Omental fat pad (tissue), 4 donors: Measurements from ENCODE around the gene MRFAP1. TPM values are rescaled to one million over a fixed set of nuclear protein-coding genes. Genes with fewer than 3 reads are reported as not detected.

Source experiments
- ATAC-seq: fragments of 150-250 bp; one replicate; pipeline ENCODE4 v1.9.1; 2016; ENCODE audit warnings: mild to moderate bottlenecking, moderate library complexity; ENCODE audit not compliant: low FRiP score
- DNase-seq: peaks from one replicate; pipeline ENCODE4 v3.0.0-alpha.2; 2019; ENCODE audit warnings: low spot score
- CTCF ChIP-seq, 3 donors: fragments of 450-650 bp; IDR thresholded peaks; one replicate each; pipeline ENCODE4 v1.5.1; 2016 to 2017; ENCODE audit warnings: antibody characterized with exemption in 3 of 3, mild to moderate bottlenecking in 3 of 3, moderate library complexity in 2 of 3
- total RNA-seq, 4 donors: library from RNA; depleted of rRNA; stranded (reverse); fragments of >200 nt; gene quantifications; one replicate each; pipeline ENCODE4 v1.1.0, GENCODE V29; 2016

Gene MRFAP1
- total RNA-seq, 4 donors from 2014 or later, result 125 to 149 (median 140) TPM

GRCh38 chr4:6618386-6619115, 21.9 kb upstream of the MRFAP1 start:
- no peak for ATAC-seq
- no peak for DNase-seq
- TF ChIP-seq CTCF (IDR thresholded peaks at IDR 0.05), result no peak

DNA sequence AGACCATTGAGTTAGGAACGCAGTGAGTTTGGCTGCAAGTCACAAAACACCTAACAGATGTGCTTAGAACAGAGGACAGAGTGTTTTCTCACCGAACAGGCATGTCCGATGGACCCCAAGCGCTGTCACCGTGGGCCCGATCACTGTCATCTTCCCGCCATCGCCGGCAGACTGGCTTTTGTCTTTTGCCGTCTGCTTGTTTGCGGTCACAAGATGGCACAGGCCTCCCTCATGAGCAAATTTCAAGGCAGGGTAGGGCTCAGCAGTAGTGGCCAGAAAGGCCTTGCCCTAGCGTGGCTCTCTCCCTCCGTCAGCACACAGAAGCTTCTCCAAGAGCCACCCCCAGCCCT, 21.4 kb upstream of the MRFAP1 start:
- TF ChIP-seq CTCF (IDR thresholded peaks at IDR 0.05), result no peak
- DNase-seq, result no peak
- ATAC-seq, result no peak

DNA sequence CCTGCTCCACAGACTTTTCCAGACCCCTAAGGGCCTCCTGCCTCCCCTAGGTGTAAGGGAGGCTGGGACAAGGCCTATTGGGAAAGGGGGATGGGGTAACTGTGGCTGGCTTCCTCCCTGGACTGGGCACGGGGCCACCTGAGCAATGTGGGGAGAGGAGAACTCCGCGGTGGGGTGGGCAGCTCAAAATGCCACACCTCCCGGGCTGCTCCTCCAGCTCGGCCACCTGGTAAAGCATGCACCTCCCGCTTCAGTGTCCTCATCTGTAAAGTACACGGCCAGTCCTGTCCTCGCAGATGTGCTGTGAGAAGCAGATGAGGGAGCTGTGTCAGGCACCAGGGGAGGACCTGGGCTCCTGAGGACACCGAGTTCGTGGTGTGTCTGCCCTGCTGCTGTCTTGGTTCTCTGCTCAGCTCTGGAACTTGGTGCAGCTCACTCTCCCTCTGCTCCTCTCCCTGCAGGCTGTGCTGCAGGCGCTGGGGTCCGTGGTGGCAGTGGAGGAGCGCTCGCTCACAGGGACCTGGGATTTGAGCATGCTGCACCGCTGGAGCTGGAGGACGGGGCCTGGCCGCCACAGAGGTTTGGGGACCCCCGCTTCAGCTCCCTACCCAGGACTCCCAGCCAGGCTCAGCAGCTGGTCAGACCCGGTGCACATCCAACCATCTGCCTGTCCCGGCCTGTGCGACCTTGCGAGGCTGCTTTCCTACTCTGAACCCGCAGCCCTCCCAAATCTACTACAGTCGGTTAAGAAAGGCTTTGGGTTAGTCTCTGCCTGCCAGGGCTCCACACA, 20.8 kb upstream of the MRFAP1 start:
- TF ChIP-seq CTCF (IDR thresholded peaks at IDR 0.05), result no peak
- no peak for ATAC-seq
- DNase-seq, result no peak

- ATAC-seq (no peak), DNase-seq (no peak)
- no peak for TF ChIP-seq CTCF (IDR thresholded peaks at IDR 0.05)
Observed at GRCh38 chr4:6620296-6620695, 20.2 kb upstream of the MRFAP1 start.

DNA sequence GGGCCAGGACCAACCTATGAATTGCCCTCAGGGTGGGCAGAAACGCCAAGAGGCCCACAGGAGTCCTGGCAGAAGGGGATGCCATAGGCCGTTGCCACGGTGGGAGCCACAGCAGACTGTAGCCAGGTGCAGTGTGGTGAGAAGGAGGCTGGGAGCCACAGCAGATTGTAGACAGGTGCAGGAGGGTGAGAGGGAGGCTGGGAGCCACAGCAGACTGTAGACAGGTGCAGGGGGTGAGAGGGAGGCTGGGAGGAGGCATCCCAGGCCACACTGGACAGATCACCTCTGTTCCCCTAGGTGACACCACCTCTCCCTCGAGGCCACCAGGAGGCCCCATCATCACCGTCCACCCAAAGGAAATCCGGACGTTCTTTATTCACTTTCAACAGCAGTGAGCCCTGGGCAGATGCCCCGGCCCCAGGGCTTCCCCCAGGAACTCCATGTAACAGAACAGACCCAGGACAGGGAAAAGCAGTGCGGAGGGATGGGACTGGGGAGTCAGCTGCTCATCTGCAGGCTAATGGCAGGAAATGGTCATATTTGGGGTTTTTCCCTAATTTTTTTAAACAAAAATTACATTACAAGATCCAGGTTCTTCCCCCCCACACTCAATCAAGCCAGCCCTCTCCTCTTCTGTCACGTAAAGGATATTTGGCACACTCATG, 19.5 kb upstream of the MRFAP1 start:
- ATAC-seq (no peak), DNase-seq (no peak)
- no peak for TF ChIP-seq CTCF (IDR thresholded peaks at IDR 0.05)

- DNase-seq (no peak), ATAC-seq (no peak)
- no peak for TF ChIP-seq CTCF (IDR thresholded peaks at IDR 0.05)
Observed at GRCh38 chr4:6621556-6621927, 18.9 kb upstream of the MRFAP1 start.
